ENCODE results near the gene PHACTR1. TPM values are rescaled to one million over a fixed set of nuclear protein-coding genes. Genes with fewer than 3 reads are reported as not detected.

PHACTR1 gene
- total and polyA plus RNA-seq, 4 donors: 18.1 to 49.0 (median 39.5) TPM

GRCh38 chr6:13290335-13290734 is 573.8 kb downstream of the PHACTR1 start:
- no CpG with 5 or more reads among the region's 2 CpGs for WGBS (ENCODE audit: insufficient coverage)
- Histone ChIP-seq H3K9me3 (ENCODE audit: control insufficient read depth, insufficient read depth, low read length) (peaks cover 2% of the 10 kb centered on the region), H3K4me3 (ENCODE audit: low read depth, low read length) (no peak overlapping the region), H3K27me3 (ENCODE audit: control insufficient read depth, insufficient read depth, low read length) (no peaks in the 10 kb centered on the region), H3K36me3 (ENCODE audit: control insufficient read depth, insufficient read depth, low read length) (peaks cover 39% of the 10 kb centered on the region), H3K4me1 (ENCODE audit: control insufficient read depth, insufficient read depth, low read length) (no peaks in the 10 kb centered on the region), H3K27ac (ENCODE audit: low read depth, low read length) (no peak overlapping the region)
- no peak for DNase-seq (ENCODE audit: low read depth in 4 of 6, low spot score in 6 of 6)

GRCh38 chr6:13292774-13293173 is 576.2 kb downstream of the PHACTR1 start:
- no peak overlapping the region for H3K4me3 ChIP-seq (ENCODE audit: low read depth, low read length)
- H3K9me3 ChIP-seq (ENCODE audit: control insufficient read depth, insufficient read depth, low read length): no peaks in the 10 kb centered on the region
- H3K36me3 ChIP-seq (ENCODE audit: control insufficient read depth, insufficient read depth, low read length): peaks cover 42% of the 10 kb centered on the region
- H3K27ac ChIP-seq (ENCODE audit: low read depth, low read length): no peak overlapping the region
- 96% methylated on average over 9 of the region's 9 CpGs for WGBS (ENCODE audit: insufficient coverage)
- H3K4me1 ChIP-seq (ENCODE audit: control insufficient read depth, insufficient read depth, low read length): no peaks in the 10 kb centered on the region
- no peak for DNase-seq (ENCODE audit: low read depth in 4 of 6, low spot score in 6 of 6)
- no peaks in the 10 kb centered on the region for H3K27me3 ChIP-seq (ENCODE audit: control insufficient read depth, insufficient read depth, low read length)

GRCh38 chr6:13294499-13295069 is 578.0 kb downstream of the PHACTR1 start:
- Histone ChIP-seq H3K9me3 (ENCODE audit: control insufficient read depth, insufficient read depth, low read length) (no peaks in the 10 kb centered on the region), H3K36me3 (ENCODE audit: control insufficient read depth, insufficient read depth, low read length) (peaks cover 37% of the 10 kb centered on the region), H3K4me1 (ENCODE audit: control insufficient read depth, insufficient read depth, low read length) (no peaks in the 10 kb centered on the region), H3K4me3 (ENCODE audit: low read depth, low read length) (no peak overlapping the region), H3K27me3 (ENCODE audit: control insufficient read depth, insufficient read depth, low read length) (no peaks in the 10 kb centered on the region), H3K27ac (ENCODE audit: low read depth, low read length) (no peak overlapping the region)
- peak in 1 of 6 donors; percentile 35 for DNase-seq (ENCODE audit: low read depth in 4 of 6, low spot score in 6 of 6)
- 85% methylated on average over 9 of the region's 13 CpGs for WGBS (ENCODE audit: insufficient coverage)

GRCh38 chr6:13295576-13295975 is 579.0 kb downstream of the PHACTR1 start:
- Histone ChIP-seq H3K9me3 (ENCODE audit: control insufficient read depth, insufficient read depth, low read length) (no peaks in the 10 kb centered on the region), H3K4me3 (ENCODE audit: low read depth, low read length) (no peak overlapping the region), H3K27ac (ENCODE audit: low read depth, low read length) (no peak overlapping the region), H3K36me3 (ENCODE audit: control insufficient read depth, insufficient read depth, low read length) (peaks cover 45% of the 10 kb centered on the region), H3K4me1 (ENCODE audit: control insufficient read depth, insufficient read depth, low read length) (no peaks in the 10 kb centered on the region), H3K27me3 (ENCODE audit: control insufficient read depth, insufficient read depth, low read length) (no peaks in the 10 kb centered on the region)
- 71% methylated on average over 11 of the region's 11 CpGs for WGBS (ENCODE audit: insufficient coverage)
- DNase-seq (ENCODE audit: low read depth in 4 of 6, low spot score in 6 of 6): no peak

GRCh38 chr6:13296536-13296997 is 580.0 kb downstream of the PHACTR1 start:
- DNase-seq (ENCODE audit: low read depth in 4 of 6, low spot score in 6 of 6): peak in 1 of 6 donors; percentile 17
- H3K36me3 ChIP-seq (ENCODE audit: control insufficient read depth, insufficient read depth, low read length): peaks cover 49% of the 10 kb centered on the region
- 86% methylated on average over 9 of the region's 9 CpGs for WGBS (ENCODE audit: insufficient coverage)
- H3K4me1 ChIP-seq (ENCODE audit: control insufficient read depth, insufficient read depth, low read length): no peaks in the 10 kb centered on the region
- H3K4me3 ChIP-seq (ENCODE audit: low read depth, low read length): no peak overlapping the region
- no peaks in the 10 kb centered on the region for H3K9me3 ChIP-seq (ENCODE audit: control insufficient read depth, insufficient read depth, low read length)
- H3K27ac ChIP-seq (ENCODE audit: low read depth, low read length): no peak overlapping the region
- H3K27me3 ChIP-seq (ENCODE audit: control insufficient read depth, insufficient read depth, low read length): no peaks in the 10 kb centered on the region

- DNase-seq (ENCODE audit: low read depth in 4 of 6, low spot score in 6 of 6): no peak
- 98% methylated on average over 4 of the region's 5 CpGs for WGBS (ENCODE audit: insufficient coverage)
- H3K36me3 ChIP-seq (ENCODE audit: control insufficient read depth, insufficient read depth, low read length): peaks cover 53% of the 10 kb centered on the region
These were observed 580.8 kb downstream of the PHACTR1 start for GRCh38 chr6:13297391-13297790.

GRCh38 chr6:13298446-13298845 is 581.9 kb downstream of the PHACTR1 start:
- Histone ChIP-seq H3K27me3 (ENCODE audit: control insufficient read depth, insufficient read depth, low read length) (no peaks in the 10 kb centered on the region), H3K4me3 (ENCODE audit: low read depth, low read length) (no peak overlapping the region), H3K4me1 (ENCODE audit: control insufficient read depth, insufficient read depth, low read length) (peaks cover 10% of the 10 kb centered on the region), H3K27ac (ENCODE audit: low read depth, low read length) (no peak overlapping the region), H3K36me3 (ENCODE audit: control insufficient read depth, insufficient read depth, low read length) (peaks cover 54% of the 10 kb centered on the region), H3K9me3 (ENCODE audit: control insufficient read depth, insufficient read depth, low read length) (no peaks in the 10 kb centered on the region)
- no peak for DNase-seq (ENCODE audit: low read depth in 4 of 6, low spot score in 6 of 6)
- 94% methylated on average over 2 of the region's 3 CpGs for WGBS (ENCODE audit: insufficient coverage)

More at GRCh38 chr6:13297391-13297790, 580.8 kb downstream of the PHACTR1 start:
- no peak overlapping the region for H3K27ac ChIP-seq (ENCODE audit: low read depth, low read length)
- H3K9me3 ChIP-seq (ENCODE audit: control insufficient read depth, insufficient read depth, low read length): no peaks in the 10 kb centered on the region
- no peak overlapping the region for H3K4me3 ChIP-seq (ENCODE audit: low read depth, low read length)
- H3K27me3 ChIP-seq (ENCODE audit: control insufficient read depth, insufficient read depth, low read length): no peaks in the 10 kb centered on the region
- H3K4me1 ChIP-seq (ENCODE audit: control insufficient read depth, insufficient read depth, low read length): peaks cover 6% of the 10 kb centered on the region

- Histone ChIP-seq H3K36me3 (ENCODE audit: control insufficient read depth, insufficient read depth, low read length) (peaks cover 44% of the 10 kb centered on the region), H3K4me1 (ENCODE audit: control insufficient read depth, insufficient read depth, low read length) (peaks cover 14% of the 10 kb centered on the region), H3K4me3 (ENCODE audit: low read depth, low read length) (no peak overlapping the region), H3K27ac (ENCODE audit: low read depth, low read length) (no peak overlapping the region), H3K27me3 (ENCODE audit: control insufficient read depth, insufficient read depth, low read length) (no peaks in the 10 kb centered on the region), H3K9me3 (ENCODE audit: control insufficient read depth, insufficient read depth, low read length) (no peaks in the 10 kb centered on the region)
- no peak for DNase-seq (ENCODE audit: low read depth in 4 of 6, low spot score in 6 of 6)
- 93% methylated on average over 10 of the region's 11 CpGs for WGBS (ENCODE audit: insufficient coverage)
These were observed 582.8 kb downstream of the PHACTR1 start for GRCh38 chr6:13299403-13299821.

- Histone ChIP-seq H3K9me3 (ENCODE audit: control insufficient read depth, insufficient read depth, low read length) (no peaks in the 10 kb centered on the region), H3K27ac (ENCODE audit: low read depth, low read length) (no peak overlapping the region), H3K4me3 (ENCODE audit: low read depth, low read length) (no peak overlapping the region), H3K4me1 (ENCODE audit: control insufficient read depth, insufficient read depth, low read length) (peaks cover 15% of the 10 kb centered on the region), H3K27me3 (ENCODE audit: control insufficient read depth, insufficient read depth, low read length) (no peaks in the 10 kb centered on the region), H3K36me3 (ENCODE audit: control insufficient read depth, insufficient read depth, low read length) (peaks cover 40% of the 10 kb centered on the region)
- no peak for DNase-seq (ENCODE audit: low read depth in 4 of 6, low spot score in 6 of 6)
- WGBS (ENCODE audit: insufficient coverage): 96% methylated on average over 3 of the region's 6 CpGs
These were observed 583.4 kb downstream of the PHACTR1 start for GRCh38 chr6:13299918-13300317.

All from spinal cord (tissue), 10 donors.